Activated T-cell treated with anti-CD3 and anti-CD28 coated beads, Interleukin-2, amount 50 U/mL, for 1 hour (primary cell): ENCODE data around the gene ADAMTS7.
A peak's percentile ranks its signal among the peaks of the same experiment; 100 is the strongest.
"Not testable (repeated sequence)": the region's sequence is repeated elsewhere in the genome, so short reads cannot be mapped to it uniquely, and the experiment has no call there.

Experiments
- DNase-seq: peaks from one replicate; pipeline ENCODE4 v3.0.0-alpha.2; 2020

ADAMTS7 gene

DNA sequence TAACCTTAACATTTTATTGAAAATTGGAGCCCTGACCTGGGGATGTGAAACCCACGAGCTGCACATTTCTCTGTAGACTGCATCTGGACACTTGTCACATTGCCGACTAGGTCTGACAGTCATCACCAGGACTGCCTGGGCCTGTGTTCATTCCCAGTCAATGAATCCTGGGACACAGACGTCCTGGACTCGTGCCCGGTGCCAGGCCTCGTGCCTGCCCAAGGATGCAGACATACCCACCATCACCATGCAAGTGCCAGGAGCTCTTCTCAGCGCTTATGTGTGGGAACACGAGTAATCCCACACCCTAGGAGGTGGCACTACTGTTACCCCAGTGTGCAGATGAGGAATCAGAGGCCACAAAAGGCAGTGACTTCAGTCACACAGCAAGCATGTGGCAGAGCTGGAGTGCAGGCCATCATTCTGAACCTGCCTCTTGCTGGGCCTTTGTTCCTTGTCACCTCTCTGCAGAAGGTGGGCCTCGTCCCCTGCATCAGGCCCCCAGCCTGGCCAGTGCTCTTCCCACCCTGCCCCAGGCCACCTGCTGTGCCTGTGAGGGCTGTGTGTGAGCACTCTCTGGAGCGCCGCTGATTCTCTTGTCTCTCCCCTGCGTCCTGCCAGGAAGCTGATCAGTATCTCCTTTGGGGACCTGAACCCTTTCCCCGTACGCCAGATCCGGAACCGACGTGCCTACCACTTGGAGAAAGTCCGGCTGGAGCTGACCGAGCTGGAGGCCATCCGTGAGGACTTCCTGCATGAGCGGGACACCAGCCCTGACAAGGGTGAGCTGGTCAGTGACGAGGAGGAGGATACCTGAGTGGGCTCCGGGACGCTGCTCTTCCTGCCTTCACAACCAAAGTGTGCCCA is 58.5 kb downstream of the ADAMTS7 start:
- no peak for DNase-seq

DNA sequence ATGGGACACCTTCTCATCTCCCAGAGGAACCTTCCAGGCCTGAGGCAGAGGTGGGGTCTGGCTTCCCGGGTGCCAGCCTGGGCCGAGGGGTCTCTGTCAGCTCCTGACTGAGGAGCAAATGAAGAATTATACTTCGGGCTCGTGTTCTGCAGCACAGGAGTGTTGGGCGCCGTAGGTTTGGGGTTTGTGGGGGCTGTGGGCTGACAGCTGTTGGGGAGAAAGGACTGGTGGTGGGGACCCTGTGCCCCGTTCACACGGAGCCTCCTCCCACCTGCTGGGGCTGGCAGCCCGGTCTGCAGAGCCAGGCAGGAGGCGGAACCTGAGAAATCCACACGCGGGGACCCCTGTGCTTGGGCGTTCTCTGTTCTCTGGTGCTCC is 59.7 kb downstream of the ADAMTS7 start:
- DNase-seq: no peak

DNA sequence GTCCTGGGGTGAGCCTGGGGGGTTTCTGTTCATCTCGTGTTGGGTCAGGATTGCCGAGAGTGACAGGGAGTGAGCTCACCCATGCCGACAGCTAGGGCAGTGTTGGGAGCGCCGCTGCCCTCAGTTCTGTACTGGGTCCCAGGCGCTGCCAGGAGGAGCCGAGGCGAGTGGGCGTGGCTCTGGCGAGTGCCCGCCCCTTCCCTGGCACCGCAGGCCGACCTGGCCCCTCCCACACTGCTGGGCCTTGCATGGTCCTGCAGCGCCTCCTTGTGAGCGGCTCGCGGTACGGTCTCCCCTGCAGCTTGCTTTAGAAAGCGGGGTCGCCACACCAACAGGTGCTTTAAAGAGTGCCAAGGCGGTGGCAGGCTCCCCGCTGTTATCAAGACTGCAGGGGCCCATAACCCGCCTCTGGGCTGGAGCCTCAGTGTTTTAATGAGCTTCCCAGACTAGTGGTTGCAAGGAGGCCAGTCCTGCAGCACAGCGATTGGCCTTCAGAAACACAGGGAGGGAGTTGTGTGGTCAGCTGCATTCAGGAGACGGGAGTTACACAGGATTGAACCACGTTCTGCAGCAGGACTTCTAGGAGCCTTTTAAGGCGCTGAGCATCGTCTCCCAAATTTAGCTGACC is 60.2 kb downstream of the ADAMTS7 start:
- peak; percentile 93 for DNase-seq

DNA sequence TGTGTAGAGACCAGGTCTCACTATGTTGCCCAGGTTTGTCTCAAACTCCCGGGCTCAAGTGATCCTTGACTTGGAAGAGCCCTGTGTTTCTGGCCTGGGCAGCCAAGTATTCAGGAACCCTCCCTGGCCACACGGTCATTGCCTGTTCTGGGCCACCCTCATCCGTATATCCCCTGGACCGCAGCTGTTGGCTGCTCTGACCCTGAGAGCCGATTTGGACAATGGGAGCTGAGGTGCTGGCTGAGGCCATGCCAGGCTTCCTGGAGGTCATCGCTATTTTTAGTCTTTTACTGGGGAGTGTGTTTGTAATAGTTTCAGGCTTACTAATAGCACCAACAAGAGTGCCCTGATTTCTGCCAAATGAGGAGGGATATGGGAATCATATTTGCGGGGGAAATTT is 60.7 kb downstream of the ADAMTS7 start:
- DNase-seq: no peak

DNA sequence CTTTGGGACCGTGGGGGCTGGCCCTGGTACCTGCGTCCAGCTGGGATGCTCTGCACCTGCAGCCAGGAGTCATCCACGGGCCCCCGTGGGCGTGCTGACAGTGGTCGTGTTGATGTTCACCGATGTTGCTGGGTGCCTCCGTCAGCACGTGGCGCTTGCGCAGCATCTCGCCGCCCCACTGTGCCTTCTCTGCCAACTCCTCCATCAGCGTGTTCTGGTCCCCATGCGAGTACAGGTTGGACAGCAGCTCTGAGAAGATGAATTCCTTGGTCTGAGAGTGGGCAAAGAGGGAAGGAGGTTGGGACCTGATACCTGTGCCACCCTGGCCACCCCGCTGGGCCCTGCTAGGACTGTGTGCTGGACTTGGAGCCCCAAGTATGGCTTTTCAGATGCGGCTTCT is 61.4 kb downstream of the ADAMTS7 start:
- no peak for DNase-seq

DNA sequence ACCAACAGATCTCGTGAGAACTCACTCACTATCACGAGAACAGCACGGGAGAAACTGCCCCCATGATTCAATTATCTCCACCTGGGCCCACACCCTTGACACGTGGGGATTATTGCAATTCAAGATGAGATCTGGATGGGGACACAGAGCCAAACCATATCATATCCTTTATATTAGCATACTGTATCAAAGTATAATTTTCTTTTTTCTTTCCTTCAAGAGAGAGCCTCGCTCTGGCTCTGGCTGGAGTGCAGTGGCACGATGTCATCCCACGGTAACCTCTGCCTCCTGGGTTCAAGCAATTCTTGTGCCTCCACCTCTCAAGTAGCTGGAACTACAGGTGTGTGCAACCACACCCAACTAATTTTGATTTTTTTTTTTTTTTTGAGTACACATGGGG is 63.4 kb downstream of the ADAMTS7 start:
- not testable (repeated sequence) for DNase-seq

DNA sequence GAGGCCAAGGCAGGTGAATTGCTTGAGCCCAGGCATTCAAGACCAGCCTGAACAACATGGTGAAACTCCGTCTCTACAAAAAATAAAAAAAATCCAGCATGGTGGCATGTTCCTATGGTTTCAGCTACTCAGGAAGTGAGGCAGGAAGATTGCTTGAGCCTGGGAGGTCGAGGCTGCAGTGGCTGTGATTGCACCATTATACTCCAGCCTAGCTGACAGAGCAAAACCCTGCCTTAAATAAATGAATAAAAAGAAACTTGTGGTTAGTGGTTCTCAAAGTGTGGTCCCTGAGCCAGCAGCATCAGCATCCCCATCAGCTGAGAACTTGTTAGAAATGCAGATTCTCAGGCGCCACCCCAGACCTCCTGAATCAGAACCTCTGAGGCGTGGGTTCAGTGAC is 69.6 kb downstream of the ADAMTS7 start:
- DNase-seq: not testable (repeated sequence)

DNA sequence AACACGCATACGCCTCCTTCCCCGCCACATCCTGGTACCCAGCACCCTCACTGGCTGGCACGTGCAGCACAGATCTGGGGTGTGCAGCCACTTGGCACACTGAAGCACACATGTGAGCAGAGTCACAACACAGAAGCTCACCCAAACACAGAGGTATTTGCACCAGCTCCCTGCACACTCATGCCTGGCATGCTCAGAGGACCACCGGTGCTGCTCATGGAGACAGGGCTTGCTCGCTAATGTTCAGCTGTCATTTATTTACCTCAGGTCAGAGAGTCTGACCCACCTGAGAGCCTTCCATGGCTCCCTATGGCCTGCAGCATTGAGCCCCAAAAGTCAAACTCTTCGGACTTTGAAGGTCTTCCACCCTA is 70.4 kb downstream of the ADAMTS7 start:
- no peak for DNase-seq

DNA sequence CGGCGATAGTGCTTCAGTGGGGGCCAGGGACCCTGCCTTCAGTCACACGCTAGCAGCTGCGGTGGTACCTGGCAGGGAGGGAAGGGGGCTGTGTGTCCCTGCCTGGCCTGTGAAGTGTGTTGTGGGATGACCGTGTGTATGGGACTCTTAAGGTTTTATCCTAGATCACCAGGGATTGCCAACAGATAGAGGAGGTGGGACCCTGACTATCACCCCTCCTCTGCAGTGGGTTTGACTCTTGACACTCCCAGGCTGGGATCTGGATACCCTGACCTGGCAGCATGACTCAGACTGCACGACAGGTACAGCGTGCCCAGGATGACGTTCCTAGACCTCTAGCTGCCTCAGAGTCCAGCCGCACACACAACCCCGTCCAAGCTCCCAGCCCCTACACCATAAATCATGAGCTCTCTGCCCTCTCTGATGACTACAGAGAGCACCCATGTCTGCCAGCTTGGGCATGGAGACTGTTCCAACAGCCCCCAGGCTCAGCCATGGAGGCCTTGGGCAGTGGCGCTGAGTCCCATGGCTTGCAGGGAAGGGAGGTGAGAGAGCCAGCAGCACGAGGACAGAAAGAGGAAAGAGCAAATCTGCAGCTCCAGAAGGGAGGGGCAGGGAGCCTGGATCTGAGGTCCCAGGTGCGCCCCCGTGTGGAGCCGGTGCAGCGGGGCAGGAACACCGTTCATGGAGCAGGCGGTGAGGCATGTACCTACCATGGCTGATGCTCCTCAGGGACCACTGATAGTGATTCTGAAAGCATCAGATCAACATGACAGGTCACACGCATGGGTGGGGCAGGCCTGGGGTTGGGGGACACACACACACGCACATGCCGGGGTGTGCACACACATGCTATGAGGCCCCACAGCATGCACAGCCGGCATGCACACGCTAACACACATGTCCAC is 71.0 kb downstream of the ADAMTS7 start:
- DNase-seq: peak; percentile 52

DNA sequence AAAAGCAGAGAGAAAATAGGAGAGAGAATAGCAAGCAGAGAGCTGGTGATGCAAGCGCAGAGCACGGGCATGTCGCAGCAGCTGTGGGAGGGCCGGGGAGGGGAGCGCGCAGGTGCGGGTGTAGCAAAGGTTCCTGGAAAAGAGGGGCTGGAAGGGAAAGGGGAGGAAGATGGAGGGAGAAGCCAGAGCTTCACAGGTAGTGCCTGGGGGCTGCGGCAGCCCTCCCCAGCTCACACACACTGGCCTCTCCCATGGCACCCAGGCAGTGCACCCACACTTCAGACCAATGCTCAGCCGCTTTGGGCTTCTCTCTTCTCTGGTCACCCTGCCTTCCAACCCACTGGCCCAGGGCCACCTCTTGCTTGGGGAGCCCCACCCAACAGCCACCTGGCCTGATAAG is 72.1 kb downstream of the ADAMTS7 start:
- no peak for DNase-seq

DNA sequence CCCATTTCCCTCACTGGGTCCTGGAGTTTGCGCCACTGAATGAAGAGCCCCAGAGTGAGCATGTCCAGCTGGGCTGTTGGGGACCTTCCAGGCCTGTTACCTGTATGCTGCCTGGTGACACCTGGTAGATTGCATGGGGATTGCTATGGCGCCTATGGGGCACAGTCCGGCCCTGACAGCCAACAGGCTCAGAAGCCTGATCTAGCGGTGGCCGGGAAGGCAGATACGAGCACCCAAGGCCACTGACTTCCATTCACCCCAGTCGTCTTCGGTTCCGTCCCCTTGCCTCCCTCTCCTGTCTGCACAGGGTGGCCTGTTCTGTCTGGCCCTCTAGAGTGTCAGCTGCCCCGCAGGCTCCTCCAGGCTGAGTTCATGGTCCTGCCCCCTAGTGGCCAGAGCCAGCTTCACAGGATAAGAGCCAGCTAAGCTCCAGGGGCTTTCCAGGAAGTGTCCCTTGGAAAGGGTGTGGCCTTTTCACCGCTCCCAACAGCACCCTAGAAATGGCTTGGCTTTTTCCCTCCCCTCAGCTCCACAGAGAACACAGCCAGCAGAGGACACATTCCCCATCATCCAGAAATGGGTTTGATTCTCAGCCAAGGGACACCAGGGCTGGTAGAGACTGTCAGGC is 73.2 kb downstream of the ADAMTS7 start:
- peak; percentile 64 for DNase-seq

DNA sequence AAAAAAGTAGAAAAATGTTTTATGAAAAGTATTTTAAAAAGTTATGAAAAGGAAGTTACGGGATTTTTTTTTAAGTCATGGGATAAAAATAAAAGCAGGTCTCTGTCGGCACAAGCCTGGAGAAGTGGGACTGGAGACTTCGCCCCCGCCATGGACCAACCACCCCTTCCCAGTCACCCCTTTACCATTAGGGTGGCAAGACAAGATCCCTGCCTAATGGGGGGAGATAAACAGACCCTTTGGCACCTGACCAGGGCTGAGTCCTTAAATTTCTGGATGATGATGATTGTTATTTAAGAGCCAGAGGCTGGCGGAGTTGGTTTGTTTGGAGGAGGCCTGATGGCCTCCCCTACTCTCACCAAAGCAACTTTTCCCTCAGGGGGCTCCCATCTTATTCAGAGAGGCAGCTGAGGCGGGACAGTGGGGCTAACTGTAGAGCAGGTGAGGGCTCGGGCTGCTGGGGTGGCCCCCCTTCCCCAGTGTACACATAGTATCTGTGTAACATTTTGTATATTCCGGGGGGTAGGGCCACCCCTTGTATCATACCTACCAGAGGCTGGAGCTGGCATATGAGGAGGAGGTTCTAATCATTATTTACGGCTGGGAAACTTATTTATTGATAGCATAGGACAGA is 74.0 kb downstream of the ADAMTS7 start:
- DNase-seq: no peak

DNA sequence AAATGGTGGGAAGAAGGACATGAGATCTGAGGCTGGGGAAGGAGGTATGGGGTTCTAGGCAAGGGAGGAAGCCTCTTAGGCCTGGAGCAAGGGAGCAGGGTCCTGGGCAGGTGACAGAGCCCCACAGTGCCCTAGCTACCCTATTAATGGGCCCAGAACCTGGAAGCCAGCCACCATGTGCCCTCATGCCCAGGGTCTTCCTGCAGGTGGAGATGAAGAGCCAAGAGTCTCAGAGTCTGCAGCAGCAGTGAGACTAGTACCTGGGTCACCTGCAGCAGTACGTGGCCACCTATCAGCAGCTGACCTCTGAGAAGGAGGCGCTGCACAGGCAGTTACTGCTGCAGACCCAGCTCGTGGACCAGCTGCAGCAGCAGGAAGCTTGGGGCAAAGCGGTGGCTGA is 75.0 kb downstream of the ADAMTS7 start:
- not testable (repeated sequence) for DNase-seq

DNA sequence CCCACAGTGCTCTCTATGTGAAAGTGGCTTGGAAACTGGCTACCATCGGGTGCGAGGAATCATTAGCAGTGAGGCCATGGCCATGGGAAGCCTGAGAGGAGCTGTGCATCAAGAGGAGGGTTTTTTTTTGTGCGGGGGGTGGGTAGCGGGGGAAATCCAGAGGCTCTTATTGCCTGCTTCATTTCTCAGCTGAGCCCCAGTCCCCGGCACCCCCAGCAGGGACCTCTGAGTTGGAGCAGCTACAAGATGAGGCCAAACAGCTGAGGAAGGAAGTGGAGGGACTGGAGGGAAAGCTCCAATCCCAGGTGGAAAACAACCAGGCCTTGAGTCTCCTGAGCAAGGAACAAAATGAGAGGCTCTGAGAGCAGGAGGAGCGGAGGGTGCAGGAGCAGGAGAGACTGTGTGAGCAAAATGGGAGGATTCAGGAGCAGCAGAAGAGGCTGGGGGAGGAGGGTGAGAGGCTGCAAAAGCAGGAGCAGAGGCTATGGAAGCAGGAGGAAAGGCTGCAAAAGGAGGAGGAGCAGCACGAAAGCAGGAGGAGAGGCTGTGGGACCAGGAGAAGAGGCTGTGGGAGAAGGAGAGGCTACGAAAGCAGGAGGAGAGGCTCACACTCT is 76.7 kb downstream of the ADAMTS7 start:
- no peak for DNase-seq

DNA sequence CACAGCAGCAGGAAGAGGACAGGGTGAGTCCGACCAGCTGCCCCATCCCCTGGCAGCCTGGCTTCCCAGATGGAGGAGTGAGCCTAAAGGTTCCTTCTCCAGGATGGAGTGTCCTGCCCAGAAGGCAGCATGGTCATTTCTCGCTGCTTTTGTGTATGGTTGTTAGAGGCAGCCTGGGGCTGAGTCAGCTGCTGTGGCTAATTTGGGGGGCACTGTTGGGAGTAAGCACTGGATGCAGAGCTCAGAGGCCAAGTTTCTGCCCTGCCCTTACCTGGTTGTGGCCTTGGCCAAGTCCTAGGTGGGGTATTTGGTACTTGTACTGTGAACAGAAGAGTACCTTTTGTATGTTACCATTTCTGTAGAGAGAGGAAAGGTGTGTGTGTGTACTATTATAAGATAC is 78.6 kb downstream of the ADAMTS7 start:
- no peak for DNase-seq

DNA sequence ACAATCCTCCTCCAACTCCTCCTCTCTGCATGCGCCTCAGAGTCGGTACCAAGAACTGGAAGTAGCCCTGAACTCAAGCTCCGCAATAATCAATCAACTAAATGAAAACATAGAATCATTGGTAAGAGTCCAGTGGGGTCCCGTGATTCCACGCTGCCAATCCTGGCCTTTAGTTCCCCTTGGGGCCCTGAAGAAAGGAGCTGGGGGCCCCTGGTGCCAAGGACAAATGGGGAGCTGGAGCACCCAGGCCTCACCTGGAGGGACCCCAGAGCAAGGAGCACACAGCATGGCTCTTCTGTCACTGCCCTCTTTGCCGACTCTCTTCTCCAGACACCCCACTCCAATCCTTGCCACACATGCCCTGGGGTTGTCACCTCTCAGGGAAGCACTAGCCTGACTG is 80.3 kb downstream of the ADAMTS7 start:
- DNase-seq: no peak

DNA sequence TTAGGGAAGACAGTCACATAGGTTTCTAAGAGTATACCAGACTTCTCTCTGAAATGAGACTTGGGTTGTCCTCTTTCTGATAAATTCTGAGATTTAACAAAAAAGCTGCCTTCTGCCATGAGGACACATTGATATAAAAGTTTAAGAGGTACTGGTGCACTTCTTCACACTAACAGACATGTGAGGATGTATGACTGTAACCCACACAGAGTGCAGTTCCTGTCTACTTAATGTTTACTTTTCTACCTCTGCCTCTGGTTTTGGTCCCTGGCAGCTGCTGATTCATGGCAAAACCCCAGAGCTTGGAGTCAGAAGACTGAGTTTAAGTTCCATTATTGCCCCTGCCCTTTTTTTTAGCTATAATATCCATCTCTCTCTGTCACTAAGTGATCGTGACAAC is 82.8 kb downstream of the ADAMTS7 start:
- DNase-seq: not testable (repeated sequence)

DNA sequence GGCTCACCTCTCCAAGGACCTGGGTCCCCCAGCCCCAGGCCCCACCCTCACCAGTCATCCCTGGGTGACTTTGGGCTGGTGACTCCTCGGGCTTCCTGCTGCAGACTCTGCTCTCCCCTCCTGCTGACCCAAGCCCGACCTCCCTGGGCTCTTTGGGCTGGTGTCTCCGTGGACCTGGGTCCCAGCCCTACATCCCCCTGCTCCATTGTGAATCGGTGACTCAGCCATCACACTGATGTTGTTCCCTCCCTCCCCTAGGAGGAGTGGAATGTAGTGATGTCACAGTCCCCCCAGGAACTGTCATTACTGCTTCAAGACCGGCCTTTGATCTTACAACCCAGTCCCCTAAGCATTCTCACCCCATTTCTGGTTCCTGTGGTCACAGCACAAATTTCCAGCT is 83.7 kb downstream of the ADAMTS7 start:
- DNase-seq: no peak

DNA sequence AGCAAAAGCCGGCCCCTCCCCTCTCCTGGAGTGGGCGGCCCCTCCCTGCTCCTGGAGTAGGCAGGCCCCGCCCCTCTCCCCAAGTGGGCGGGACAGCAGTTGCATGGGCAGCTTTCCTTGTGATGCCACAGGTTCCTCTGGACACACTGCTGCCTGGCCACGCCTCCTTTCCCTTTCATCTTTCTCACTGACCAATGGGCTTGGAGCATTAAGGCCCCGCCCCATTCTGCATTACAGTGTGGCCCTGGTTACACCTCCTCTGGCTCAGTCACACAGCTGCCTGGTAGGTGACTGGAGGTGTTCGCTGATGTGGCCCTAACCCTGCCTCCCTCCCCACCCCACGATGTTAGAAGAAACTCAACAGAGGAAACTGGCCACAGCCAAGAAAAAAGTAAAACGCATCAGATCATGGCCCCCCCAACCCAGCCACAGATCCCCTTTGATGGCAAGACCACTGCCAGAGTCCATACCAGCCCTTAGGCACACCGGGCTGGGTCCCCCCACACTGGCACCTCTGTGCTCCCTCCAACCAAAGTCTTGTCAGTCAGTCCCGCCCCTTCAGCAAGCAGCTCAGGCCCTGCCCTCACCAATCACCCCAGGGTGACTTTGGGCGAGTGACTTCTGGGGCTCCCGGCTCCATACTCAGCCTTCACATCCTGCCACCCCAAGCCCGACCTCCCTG is 84.3 kb downstream of the ADAMTS7 start:
- DNase-seq: no peak

DNA sequence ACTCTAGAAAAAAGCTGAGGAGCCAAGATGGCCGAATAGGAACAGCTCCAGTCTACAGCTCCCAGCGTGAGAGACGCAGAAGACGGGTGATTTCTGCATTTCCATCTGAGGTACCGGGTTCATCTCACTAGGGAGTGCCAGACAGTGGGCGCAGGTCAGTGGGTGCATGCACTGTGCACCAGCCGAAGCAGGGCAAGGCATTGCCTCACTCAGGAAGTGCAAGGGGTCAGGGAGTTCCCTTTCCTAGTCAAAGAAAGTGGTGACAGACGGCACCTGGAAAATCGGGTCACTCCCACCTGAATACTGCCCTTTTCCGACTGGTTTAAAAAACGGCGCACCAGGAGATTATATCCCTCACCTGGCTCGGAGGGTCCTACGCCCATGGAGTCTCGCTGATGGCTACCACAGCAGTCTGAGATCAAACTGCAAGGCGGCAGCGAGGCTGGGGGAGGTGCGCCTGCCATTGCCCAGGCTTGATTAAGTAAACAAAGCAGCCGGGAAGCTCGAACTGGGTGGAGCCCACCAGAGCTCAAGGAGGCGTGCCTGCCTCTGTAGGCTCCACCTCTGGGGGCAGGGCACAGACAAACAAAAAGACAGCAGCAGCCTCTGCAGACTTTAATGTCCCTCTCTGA is 91.3 kb downstream of the ADAMTS7 start:
- not testable (repeated sequence) for DNase-seq

DNA sequence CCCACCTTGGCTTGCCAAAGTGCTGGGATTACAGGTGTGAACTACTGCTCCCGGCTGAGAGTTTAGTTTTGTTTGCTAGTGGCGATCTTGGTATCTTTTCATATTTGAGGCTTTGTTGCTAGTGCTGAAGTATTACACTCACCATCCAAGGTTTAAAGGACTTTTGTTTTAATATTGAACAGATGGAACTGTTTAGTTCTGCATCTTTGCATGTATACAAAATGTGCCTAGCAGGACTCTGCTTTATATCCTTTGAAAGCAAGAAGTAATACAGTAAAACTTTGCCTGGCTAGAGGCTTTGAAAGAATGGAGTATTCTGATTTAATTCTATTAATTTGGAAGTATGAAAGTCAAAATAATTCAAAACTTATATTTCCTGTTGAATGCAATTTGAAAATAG is 92.4 kb downstream of the ADAMTS7 start:
- DNase-seq: no peak
